HUES48 (cell line): ENCODE results near the gene TPO.

Experiments
- H3K27ac ChIP-seq: one replicate; pipeline ENCODE4 v1.7.0; 2013; ENCODE audit warnings: low read depth, low read length, inconsistent platforms
- H3K27me3 ChIP-seq: 2 replicates; pipeline ENCODE4 v1.6.1; 2013; ENCODE audit warnings: mild to moderate bottlenecking, low read length; ENCODE audit not compliant: control insufficient read depth, insufficient read depth
- H3K36me3 ChIP-seq: 2 replicates; pipeline ENCODE4 v1.6.1; 2013; ENCODE audit warnings: low read length; ENCODE audit not compliant: control insufficient read depth, insufficient read depth
- H3K4me1 ChIP-seq: 2 replicates; pipeline ENCODE4 v1.6.1; 2013; ENCODE audit warnings: mild to moderate bottlenecking, low read length; ENCODE audit not compliant: control insufficient read depth, insufficient read depth
- H3K4me3 ChIP-seq: 2 replicates; pipeline ENCODE4 v1.5.1; 2013; ENCODE audit warnings: mild to moderate bottlenecking, low read depth, low read length
- H3K9ac ChIP-seq: 2 replicates; pipeline ENCODE4 v1.6.1; 2013; ENCODE audit warnings: mild to moderate bottlenecking, low read depth, low read length, moderate library complexity
- H3K9me3 ChIP-seq: 2 replicates; pipeline ENCODE4 v1.6.1; 2013; ENCODE audit warnings: low read length; ENCODE audit not compliant: control insufficient read depth, insufficient read depth

Gene TPO

GRCh38 chr2:1413156-1413710 is at the start of gene TPO:
TSS of gene TPO (plus strand) at chr2:1413463. CDS start at chr2:1414409, 946 bp downstream.
- no peaks in the 10 kb centered on the region; the same call in 1 of the 2 replicates for H3K27me3 ChIP-seq
- H3K9me3 ChIP-seq: no peaks in the 10 kb centered on the region
- H3K36me3 ChIP-seq: no peaks in the 10 kb centered on the region
- no peak within 1 kb of the TSS for H3K9ac ChIP-seq
- no peak within 1 kb of the TSS for H3K4me3 ChIP-seq
- peaks cover 7% of the 10 kb centered on the region; the same call in 1 of the 2 replicates for H3K4me1 ChIP-seq
- no peak within 1 kb of the TSS for H3K27ac ChIP-seq

- Histone ChIP-seq H3K9me3 (no peaks in the 10 kb centered on the region), H3K36me3 (no peaks in the 10 kb centered on the region), H3K9ac (no peak overlapping the region), H3K4me1 (peaks cover 4% of the 10 kb centered on the region; the same call in 1 of the 2 replicates), H3K27me3 (no peaks in the 10 kb centered on the region), H3K27ac (no peak overlapping the region), H3K4me3 (no peak overlapping the region)
Measured at GRCh38 chr2:1366546-1367134, 46.6 kb upstream of the TPO start.

- Histone ChIP-seq H3K36me3 (no peaks in the 10 kb centered on the region), H3K4me1 (peaks cover 4% of the 10 kb centered on the region; the same call in 1 of the 2 replicates), H3K27ac (no peak overlapping the region), H3K9me3 (no peaks in the 10 kb centered on the region), H3K4me3 (no peak overlapping the region), H3K27me3 (no peaks in the 10 kb centered on the region), H3K9ac (no peak overlapping the region)
Measured at GRCh38 chr2:1367601-1368000, 45.7 kb upstream of the TPO start.

- H3K4me3 ChIP-seq: no peak overlapping the region
- H3K27ac ChIP-seq: no peak overlapping the region
- H3K4me1 ChIP-seq: peaks cover 4% of the 10 kb centered on the region; the same call in 1 of the 2 replicates
- H3K27me3 ChIP-seq: no peaks in the 10 kb centered on the region
- H3K9me3 ChIP-seq: no peaks in the 10 kb centered on the region
- no peak overlapping the region for H3K9ac ChIP-seq
- no peaks in the 10 kb centered on the region for H3K36me3 ChIP-seq
Measured at GRCh38 chr2:1369905-1370304, 43.4 kb upstream of the TPO start.

- H3K4me1 ChIP-seq: no peaks in the 10 kb centered on the region
Measured at GRCh38 chr2:1370461-1370860, 42.8 kb upstream of the TPO start.

GRCh38 chr2:1371082-1371481 is 42.2 kb upstream of the TPO start:
- Histone ChIP-seq H3K27me3 (no peaks in the 10 kb centered on the region), H3K36me3 (no peaks in the 10 kb centered on the region), H3K9me3 (no peaks in the 10 kb centered on the region), H3K9ac (no peak overlapping the region), H3K4me3 (no peak overlapping the region), H3K27ac (no peak overlapping the region), H3K4me1 (no peaks in the 10 kb centered on the region)

More at GRCh38 chr2:1370461-1370860, 42.8 kb upstream of the TPO start:
- Histone ChIP-seq H3K9me3 (no peaks in the 10 kb centered on the region), H3K27ac (no peak overlapping the region), H3K27me3 (no peaks in the 10 kb centered on the region), H3K4me3 (no peak overlapping the region), H3K36me3 (no peaks in the 10 kb centered on the region), H3K9ac (no peak overlapping the region)

GRCh38 chr2:1373830-1374229 is 39.4 kb upstream of the TPO start:
- Histone ChIP-seq H3K36me3 (no peaks in the 10 kb centered on the region), H3K27ac (no peak overlapping the region), H3K4me1 (no peaks in the 10 kb centered on the region), H3K9ac (no peak overlapping the region), H3K27me3 (no peaks in the 10 kb centered on the region), H3K4me3 (no peak overlapping the region), H3K9me3 (no peaks in the 10 kb centered on the region)

GRCh38 chr2:1374287-1374686 is 39.0 kb upstream of the TPO start:
- H3K36me3 ChIP-seq: no peaks in the 10 kb centered on the region
- no peak overlapping the region for H3K4me3 ChIP-seq
- H3K27ac ChIP-seq: no peak overlapping the region
- H3K4me1 ChIP-seq: no peaks in the 10 kb centered on the region
- H3K27me3 ChIP-seq: no peaks in the 10 kb centered on the region
- H3K9me3 ChIP-seq: no peaks in the 10 kb centered on the region
- no peak overlapping the region for H3K9ac ChIP-seq

GRCh38 chr2:1375794-1376193 is 37.5 kb upstream of the TPO start:
- H3K27me3 ChIP-seq: no peaks in the 10 kb centered on the region
- H3K9ac ChIP-seq: no peak overlapping the region
- H3K36me3 ChIP-seq: no peaks in the 10 kb centered on the region
- H3K4me3 ChIP-seq: no peak overlapping the region
- H3K4me1 ChIP-seq: no peaks in the 10 kb centered on the region
- no peak overlapping the region for H3K27ac ChIP-seq
- no peaks in the 10 kb centered on the region for H3K9me3 ChIP-seq

- Histone ChIP-seq H3K4me1 (no peaks in the 10 kb centered on the region; the same call in 1 of the 2 replicates), H3K9me3 (no peaks in the 10 kb centered on the region), H3K4me3 (no peak overlapping the region), H3K27me3 (no peaks in the 10 kb centered on the region), H3K9ac (no peak overlapping the region), H3K36me3 (no peaks in the 10 kb centered on the region), H3K27ac (no peak overlapping the region)
Measured at GRCh38 chr2:1377473-1377872, 35.8 kb upstream of the TPO start.

GRCh38 chr2:1378456-1379150 is 34.7 kb upstream of the TPO start:
- no peaks in the 10 kb centered on the region for H3K9me3 ChIP-seq
- H3K4me1 ChIP-seq: no peaks in the 10 kb centered on the region; the same call in 1 of the 2 replicates
- no peak overlapping the region for H3K4me3 ChIP-seq
- no peak overlapping the region for H3K9ac ChIP-seq
- no peaks in the 10 kb centered on the region for H3K36me3 ChIP-seq
- H3K27ac ChIP-seq: no peak overlapping the region
- H3K27me3 ChIP-seq: no peaks in the 10 kb centered on the region
